A673 (cell line): ENCODE measurements around the gene MRPL53.

Experiments
- EZH2 ChIP-seq: fragments of 200-600 bp; sonication (generic); IDR thresholded peaks from 2 replicates; pipeline ENCODE4 v1.6.1; 2017; ENCODE audit warnings: borderline replicate concordance, low read depth, mild to moderate bottlenecking, mixed read lengths, antibody characterized with exemption, low read length; ENCODE audit not compliant: poor library complexity, severe bottlenecking
- TF ChIP-seq, protein P1 (sequence below): fragments of 300-800, 200-600 bp; sonication (generic); conservative IDR thresholded peaks from 2 replicates; pipeline ENCODE4 v1.5.1; 2017; ENCODE audit warnings: low read depth, mild to moderate bottlenecking, antibody characterized with exemption, low read length, moderate library complexity, mixed read lengths

DNA sequence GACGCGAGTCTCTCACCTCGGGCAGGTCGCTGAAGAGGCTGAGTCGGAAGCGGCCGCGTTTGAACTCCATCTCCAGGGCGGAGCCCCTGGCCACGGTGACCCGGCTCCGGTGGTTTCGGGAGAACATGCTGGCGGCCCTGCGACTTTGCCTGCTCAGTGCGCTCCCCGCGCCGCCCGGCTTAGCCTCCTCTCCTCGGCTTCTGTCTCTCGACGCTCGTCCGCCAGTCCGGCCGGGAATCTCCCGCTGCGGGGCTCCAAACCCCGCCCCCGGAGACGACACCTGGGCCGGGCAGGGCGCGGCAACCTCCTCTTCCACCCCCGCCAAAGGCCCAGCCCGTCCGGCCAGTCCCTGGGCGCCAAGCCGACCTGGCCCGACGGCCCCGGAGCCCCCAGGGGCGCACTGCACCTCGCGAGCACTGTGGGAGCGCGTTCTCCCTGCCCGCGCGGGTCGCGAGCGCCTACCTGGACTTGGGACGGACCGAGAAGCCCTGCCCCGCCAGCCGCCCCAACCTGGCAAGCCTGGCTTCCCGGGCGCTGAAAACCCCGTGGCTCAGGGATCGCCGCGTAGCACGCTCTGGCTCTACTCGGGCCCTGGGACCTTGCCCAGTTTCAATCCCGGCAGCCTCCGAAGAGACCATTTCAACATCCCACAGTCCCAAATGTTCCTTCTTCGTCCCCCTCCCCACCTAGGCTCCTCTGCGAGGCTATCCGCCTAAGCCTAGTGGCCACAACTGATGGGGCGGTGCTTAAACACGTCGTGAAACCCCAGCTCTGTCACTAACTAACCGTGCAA, 30.6 kb downstream of the MRPL53 start, which contains the start of gene RTKN:
- TF ChIP-seq, protein P1, sequence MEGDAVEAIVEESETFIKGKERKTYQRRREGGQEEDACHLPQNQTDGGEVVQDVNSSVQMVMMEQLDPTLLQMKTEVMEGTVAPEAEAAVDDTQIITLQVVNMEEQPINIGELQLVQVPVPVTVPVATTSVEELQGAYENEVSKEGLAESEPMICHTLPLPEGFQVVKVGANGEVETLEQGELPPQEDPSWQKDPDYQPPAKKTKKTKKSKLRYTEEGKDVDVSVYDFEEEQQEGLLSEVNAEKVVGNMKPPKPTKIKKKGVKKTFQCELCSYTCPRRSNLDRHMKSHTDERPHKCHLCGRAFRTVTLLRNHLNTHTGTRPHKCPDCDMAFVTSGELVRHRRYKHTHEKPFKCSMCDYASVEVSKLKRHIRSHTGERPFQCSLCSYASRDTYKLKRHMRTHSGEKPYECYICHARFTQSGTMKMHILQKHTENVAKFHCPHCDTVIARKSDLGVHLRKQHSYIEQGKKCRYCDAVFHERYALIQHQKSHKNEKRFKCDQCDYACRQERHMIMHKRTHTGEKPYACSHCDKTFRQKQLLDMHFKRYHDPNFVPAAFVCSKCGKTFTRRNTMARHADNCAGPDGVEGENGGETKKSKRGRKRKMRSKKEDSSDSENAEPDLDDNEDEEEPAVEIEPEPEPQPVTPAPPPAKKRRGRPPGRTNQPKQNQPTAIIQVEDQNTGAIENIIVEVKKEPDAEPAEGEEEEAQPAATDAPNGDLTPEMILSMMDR, result no peak
- no peak for TF ChIP-seq EZH2
